Limb (tissue), 2 donors: ENCODE data around the gene AFG3L2.
"Not testable (repeated sequence)": the region's sequence is repeated elsewhere in the genome, so short reads cannot be mapped to it uniquely, and the experiment has no call there.

Experiments
- DNase-seq, 2 donors: peaks; one replicate each; pipeline ENCODE4 v3.0.0-alpha.2; 2016; ENCODE audit errors: extremely low spot score in 2 of 2

The AFG3L2 gene

GRCh38 chr18:12397793-12398192 is 20.8 kb upstream of the AFG3L2 start:
- no peak for DNase-seq

DNA sequence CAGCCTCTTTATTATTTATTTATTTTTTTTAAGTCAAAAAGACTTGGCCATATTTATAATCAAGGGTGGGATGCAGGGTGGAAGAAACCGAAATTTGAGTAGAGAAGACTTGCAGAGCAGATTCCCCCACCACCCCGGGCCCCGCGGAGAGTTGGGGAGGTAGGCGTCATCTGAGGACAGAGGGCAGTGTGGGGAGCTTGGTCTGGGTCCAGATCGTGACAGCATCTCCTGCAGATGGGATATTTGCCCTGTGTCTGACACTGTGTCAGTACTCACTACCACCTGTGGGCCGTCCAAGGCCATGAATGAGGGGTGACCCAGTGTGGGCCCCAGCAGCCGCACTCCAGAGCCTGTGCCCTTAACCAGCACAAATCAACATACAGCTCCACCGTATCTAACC is 20.2 kb upstream of the AFG3L2 start:
- DNase-seq, result no peak

- no peak for DNase-seq
Observed at GRCh38 chr18:12394428-12394827, 17.4 kb upstream of the AFG3L2 start.

DNA sequence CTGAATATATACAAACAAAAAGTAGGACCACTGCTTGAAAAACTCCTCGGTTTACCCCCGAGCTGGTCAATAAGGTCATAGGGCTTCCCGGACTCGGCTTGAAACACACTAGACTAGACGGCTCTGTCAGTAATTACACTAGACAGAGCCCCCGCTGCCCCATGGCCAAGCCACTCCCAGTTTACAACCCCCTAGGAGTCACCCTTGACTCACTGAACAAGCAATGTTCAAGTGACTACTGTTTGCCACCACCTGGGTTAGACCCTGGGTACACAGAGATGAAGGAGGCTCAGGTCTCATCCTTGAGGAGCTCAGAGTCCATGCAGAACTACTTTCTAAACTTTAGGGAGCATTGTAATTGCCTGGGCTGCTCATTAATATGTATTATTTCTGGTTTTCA is 17.0 kb upstream of the AFG3L2 start:
- DNase-seq, result no peak

DNA sequence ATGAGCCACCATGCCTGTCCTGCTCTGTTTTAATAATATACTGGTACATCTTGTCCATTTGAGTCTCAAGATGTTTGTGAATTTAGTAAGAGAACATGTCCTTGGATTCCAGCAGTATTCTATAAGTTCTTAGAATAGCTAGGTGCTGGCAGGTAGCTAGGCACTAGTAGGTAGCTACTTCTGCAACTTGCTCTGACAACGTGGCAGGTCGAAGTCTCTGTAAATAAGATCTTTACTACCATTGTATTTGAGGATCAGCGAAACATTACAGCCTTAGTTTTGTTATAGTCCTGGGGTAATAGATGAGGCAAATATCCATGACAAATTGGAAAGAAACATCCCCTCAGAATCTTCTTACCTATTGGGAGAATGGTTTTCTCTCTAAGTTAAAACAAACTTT is 16.5 kb upstream of the AFG3L2 start:
- DNase-seq, result no peak

- DNase-seq, result peak; percentile 77 to 85
Observed at GRCh38 chr18:12391487-12392165, 14.6 kb upstream of the AFG3L2 start.

GRCh38 chr18:12388442-12388841 is 11.4 kb upstream of the AFG3L2 start:
- DNase-seq, result no peak

- no peak for DNase-seq
Observed at GRCh38 chr18:12384261-12384660, 7.2 kb upstream of the AFG3L2 start.

- DNase-seq, result not testable (repeated sequence)
Observed at GRCh38 chr18:12383759-12384158, 6.7 kb upstream of the AFG3L2 start.

GRCh38 chr18:12382221-12382814 is 5.3 kb upstream of the AFG3L2 start:
- not testable (repeated sequence) for DNase-seq

GRCh38 chr18:12378198-12378558 is 1.2 kb upstream of the AFG3L2 start:
- DNase-seq, result peak in 1 of 2 donors; percentile 2

DNA sequence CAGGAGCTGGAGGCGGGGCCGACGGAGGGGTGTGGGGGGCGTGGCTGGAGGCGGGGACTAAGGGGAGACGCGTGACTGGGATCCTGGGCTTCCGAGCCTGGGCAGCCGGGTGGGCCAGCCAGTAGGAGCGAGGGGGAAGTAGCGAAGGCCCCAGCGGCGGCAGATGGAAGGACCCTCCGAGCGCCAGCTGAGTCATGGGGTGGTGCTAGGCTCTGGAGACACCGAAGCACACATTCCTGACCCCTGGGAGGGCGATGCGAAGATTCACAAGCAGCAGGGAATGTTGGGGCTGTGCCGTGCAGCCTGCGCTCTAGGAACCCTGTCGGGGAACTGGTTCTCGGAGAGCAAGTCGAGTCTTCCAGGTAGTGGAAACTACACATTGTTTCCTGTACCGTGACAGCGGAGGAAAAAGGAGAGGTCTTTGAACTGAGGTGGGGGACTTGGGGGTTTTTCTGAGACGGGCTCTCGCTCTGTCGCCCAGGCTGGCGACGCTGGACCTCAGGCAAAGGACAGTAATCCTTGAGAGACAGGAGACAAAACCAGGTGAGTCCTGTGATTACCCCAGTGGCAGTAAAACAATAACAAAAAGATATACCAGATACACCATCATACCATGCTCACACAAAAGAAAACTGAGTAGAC is 650 bp upstream of the AFG3L2 start:
- no peak for DNase-seq

DNA sequence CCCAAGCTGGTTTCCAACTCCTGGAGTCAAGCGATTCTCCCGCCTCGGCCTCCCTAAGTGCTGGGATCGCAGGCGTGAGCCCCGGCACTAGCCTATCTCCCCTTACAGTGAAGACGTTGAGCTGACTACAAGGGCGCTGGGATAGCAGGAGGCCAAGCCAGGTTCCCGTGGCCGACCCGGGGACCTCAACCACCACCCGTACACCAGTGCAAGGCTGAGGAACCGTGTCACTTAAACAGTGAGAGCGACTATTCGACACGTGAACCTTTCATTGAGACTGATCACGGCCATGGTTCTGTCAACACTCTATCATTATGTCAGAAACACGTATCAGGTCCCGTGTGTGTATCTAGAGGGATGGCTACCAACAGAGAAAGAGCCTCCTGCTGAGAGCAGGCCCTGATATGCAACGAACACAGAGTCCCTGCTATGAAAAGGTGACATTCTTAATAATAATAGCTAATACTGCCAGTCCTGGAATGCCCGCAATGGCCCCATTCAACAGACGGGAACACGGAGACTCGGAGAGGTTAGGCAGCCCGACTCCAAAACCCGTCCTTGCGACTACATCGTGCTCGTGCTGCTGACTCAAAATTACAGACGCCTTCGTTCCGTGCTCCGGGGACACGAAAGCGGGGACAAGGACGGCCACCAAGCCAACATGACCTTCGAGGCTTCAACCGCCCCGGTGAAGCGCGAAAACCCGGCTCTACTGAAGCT is 833 bp downstream of the AFG3L2 start:
- peak; percentile 5 to 46 for DNase-seq

DNA sequence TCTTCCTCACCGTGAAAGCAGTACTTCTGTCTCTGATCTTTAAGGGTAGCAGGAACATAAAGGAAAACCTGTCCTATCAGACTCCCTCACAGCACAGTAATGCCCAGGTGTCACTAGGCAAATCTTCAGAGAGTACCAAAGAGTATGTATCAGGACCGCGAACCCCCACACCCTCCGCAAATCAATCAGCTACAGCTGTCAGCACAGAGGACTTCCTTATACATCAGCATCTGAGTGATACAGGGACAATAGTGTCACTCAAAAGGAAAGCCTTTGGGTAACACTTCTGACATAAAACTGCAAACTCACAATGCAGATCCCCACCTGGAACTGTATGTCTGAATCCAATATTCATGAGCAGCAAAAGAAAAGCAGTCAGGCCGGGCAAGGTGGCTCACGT is 2.6 kb downstream of the AFG3L2 start:
- DNase-seq, result no peak

DNA sequence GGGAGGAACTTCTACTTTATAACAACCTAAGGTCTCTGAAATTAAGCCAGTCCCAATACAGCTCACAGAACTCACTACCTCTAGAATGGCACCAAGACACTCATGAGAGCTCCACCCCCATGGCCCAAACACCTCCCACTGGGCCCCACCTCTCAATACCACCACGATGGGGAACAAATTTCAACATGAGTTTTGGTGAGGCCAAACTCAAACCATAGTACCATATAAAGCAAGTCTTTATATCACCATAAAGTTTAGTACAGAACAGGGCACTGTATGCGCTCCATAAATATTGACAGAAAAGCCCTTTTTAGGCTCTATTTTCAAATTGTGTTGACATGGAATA is 3.3 kb downstream of the AFG3L2 start:
- no peak for DNase-seq

DNA sequence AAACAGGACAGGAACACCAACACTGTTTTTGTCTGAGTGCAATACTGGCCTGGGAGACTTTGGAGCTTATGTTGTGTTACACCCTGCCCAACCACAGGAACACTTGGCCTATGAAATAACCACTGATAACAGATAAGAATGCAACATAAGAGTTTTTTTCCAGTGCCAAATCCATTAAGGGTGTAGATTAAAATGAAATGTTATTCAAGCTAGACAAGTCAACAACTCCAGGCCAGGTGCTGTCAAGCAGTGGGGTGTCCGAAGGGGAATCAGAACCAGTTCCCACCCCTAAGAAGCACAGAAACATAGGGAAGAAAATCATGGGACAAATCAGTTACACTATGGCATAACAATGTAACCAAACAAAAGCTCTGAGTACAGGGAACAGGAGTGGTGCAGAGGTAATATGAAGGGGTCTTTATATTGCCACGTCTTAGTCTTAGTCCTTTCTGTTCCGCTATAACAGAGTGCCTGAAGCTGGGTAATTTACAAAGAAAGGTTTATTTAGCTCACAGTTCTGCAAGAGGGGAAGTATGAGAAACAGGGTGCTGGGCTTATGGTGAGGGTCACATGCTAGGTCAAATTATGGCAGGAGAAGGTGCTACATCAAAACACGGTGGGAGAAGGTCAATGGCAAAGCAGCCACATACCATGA is 3.8 kb downstream of the AFG3L2 start:
- no peak for DNase-seq

GRCh38 chr18:12372406-12372805 is 4.6 kb downstream of the AFG3L2 start:
- DNase-seq, result no peak

DNA sequence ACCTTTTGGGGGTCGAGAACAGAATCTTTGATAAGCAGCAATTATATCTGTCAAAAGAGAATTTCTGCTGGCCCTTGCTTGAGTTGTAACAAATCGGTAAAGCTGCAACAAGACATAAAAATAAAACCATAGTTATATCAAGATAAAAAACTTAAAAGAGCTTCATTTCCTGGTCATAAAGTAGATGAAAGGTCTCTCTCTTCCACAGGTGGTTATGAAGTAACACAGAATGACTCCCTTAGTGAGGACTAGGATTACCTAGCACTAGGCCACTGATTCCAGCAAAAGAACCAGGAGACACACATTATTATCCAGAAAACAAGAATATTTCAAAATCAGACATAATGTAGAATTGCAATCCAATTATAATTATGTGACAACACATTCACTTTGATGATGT is 5.4 kb downstream of the AFG3L2 start:
- no peak for DNase-seq

DNA sequence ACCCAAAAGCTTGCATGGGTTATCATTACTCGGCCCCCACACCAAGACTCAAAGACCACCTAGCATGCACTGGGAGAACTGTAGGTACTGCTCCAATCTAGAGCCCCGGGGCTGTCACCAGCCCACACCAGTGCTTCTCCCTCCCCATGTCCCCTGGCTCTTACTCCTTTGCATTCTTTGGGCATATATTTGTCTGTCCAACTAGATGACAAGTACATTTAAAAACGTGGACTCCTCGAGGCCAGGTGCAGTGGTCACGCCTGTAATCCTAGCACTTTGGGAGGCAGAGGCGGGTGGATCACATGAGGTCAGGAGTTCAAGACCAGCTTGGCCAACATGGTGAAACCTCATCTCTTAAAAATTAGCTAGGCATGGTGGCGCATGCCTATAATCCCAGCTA is 7.8 kb downstream of the AFG3L2 start:
- DNase-seq, result no peak

DNA sequence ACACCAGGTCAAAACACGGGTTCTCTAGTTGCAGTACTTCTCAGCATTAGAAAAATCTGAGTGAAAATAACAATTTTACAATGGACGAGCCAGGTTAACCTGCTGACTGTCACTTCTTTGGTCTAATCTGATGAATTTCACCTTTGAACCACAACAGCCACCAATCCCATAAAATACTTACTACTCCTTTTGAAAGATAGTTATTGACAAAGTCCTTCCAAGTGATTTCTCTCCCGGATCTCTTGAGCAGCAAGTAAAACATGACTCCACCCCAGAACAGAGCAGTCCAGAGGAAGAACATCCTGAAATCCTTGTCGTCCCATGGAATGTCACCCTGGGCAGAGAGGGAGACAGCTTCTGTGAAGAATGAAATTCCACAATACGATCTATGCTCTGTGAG is 10.2 kb downstream of the AFG3L2 start:
- DNase-seq, result no peak

GRCh38 chr18:12366379-12366778 is 10.6 kb downstream of the AFG3L2 start:
- DNase-seq, result no peak
